Lower leg skin (tissue), 3 donors: ENCODE measurements around the gene SNX14.

ENCODE experiments used
- POLR2A ChIP-seq, 2 donors: fragments of 450-650 bp; IDR thresholded peaks; one replicate each; pipeline ENCODE4 v1.6.1; 2016 to 2017; ENCODE audit warnings: antibody characterized with exemption in 2 of 2, mild to moderate bottlenecking in 1 of 2, moderate library complexity in 1 of 2
- TF ChIP-seq, protein P1 (sequence below), 3 donors: fragments of 450-650 bp; IDR thresholded peaks; one replicate each; pipeline ENCODE4 v1.5.1; 2016; ENCODE audit warnings: antibody characterized with exemption in 3 of 3, mild to moderate bottlenecking in 3 of 3, moderate library complexity in 2 of 3

DNA sequence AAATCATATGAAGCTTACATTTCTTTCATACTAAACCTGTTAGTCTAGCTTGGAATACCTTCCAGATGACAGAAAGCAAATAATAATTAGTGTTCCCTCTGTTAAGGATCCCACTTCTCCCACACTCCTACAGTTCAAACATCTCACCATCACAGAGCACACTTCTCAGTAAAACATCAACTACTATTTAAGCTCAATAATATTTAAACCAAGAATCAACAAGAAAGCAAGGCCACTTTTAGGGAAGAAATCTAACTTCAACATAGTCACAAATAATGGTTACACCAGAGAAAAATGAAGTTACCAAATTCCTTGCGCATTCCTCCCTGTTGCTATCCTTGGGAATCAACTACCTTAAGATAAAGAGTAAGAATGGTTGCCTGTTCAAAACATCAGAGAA, 1.6 kb downstream of the SNX14 start:
- TF ChIP-seq, protein P1, sequence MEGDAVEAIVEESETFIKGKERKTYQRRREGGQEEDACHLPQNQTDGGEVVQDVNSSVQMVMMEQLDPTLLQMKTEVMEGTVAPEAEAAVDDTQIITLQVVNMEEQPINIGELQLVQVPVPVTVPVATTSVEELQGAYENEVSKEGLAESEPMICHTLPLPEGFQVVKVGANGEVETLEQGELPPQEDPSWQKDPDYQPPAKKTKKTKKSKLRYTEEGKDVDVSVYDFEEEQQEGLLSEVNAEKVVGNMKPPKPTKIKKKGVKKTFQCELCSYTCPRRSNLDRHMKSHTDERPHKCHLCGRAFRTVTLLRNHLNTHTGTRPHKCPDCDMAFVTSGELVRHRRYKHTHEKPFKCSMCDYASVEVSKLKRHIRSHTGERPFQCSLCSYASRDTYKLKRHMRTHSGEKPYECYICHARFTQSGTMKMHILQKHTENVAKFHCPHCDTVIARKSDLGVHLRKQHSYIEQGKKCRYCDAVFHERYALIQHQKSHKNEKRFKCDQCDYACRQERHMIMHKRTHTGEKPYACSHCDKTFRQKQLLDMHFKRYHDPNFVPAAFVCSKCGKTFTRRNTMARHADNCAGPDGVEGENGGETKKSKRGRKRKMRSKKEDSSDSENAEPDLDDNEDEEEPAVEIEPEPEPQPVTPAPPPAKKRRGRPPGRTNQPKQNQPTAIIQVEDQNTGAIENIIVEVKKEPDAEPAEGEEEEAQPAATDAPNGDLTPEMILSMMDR (IDR thresholded peaks at IDR 0.05), result no peak
- TF ChIP-seq POLR2A (IDR thresholded peaks at IDR 0.05), result no peak
